K562 (cell line): ENCODE results near the gene CRAT. TPM values are rescaled to one million over a fixed set of nuclear protein-coding genes. Genes with fewer than 3 reads are reported as not detected.

Source experiments
- C11orf30 ChIP-seq: fragments of 450-650 bp; IDR thresholded peaks from 2 replicates; pipeline ENCODE4 v1.6.1; 2016; ENCODE audit warnings: low read depth, mild to moderate bottlenecking
- CBFA2T2 ChIP-seq: fragments of 450-650 bp; conservative IDR thresholded peaks from 2 replicates; pipeline ENCODE4 v1.6.1; 2017; ENCODE audit warnings: mild to moderate bottlenecking
- CTBP1 ChIP-seq: fragments of 450-650 bp; IDR thresholded peaks from 2 replicates; pipeline ENCODE4 v1.6.1; 2016; ENCODE audit warnings: borderline replicate concordance
- GABPB2 ChIP-seq: fragments of 250-450 bp; sonication (Bioruptor Pico); conservative IDR thresholded peaks from 2 replicates; pipeline ENCODE4 v1.5.1; 2021; ENCODE audit warnings: mild to moderate bottlenecking
- IFI16 ChIP-seq: fragments of 250-450 bp; sonication (Bioruptor Pico); IDR thresholded peaks from 2 replicates; pipeline ENCODE4 v2.1.2; 2022; ENCODE audit warnings: mild to moderate bottlenecking, inconsistent platforms
- NFE2 ChIP-seq: IDR thresholded peaks from 2 replicates; pipeline ENCODE4 v1.6.1; 2014; ENCODE audit warnings: antibody characterized with exemption, low read depth
- NR2C2 ChIP-seq, 2 experiments: fragments of 200-800 bp in 1 of 2; sonication (Bioruptor generic) in 1 of 2; sonication (generic) in 1 of 2; formaldehyde crosslinking in 1 of 2; IDR thresholded peaks; 2 replicates each; pipeline versions ENCODE4 v1.6.1 to v1.8.0; 2016 to 2022; ENCODE audit warnings: mild to moderate bottlenecking in 1 of 2, missing compliant biosample characterization in 1 of 2, missing genetic modification characterization in 1 of 2, missing genetic modification reagents in 1 of 2
- NR2F6 ChIP-seq: fragments of 450-650 bp; formaldehyde crosslinking; IDR thresholded peaks from 2 replicates; pipeline ENCODE4 v1.4.0; 2020; ENCODE audit warnings: mild to moderate bottlenecking
- PHB2 ChIP-seq: fragments of 450-650 bp; IDR thresholded peaks from 2 replicates; pipeline ENCODE4 v1.6.1; 2017; ENCODE audit warnings: low read depth
- SAFB ChIP-seq: fragments of 200-400 bp; formaldehyde crosslinking; IDR thresholded peaks from 2 replicates; pipeline ENCODE4 v1.6.1; 2017; ENCODE audit warnings: low read depth, low read length, borderline replicate concordance
- SP2 ChIP-seq: IDR thresholded peaks from 2 replicates; pipeline ENCODE4 v1.6.1; 2011; ENCODE audit warnings: mild to moderate bottlenecking, low read depth, low read length, moderate library complexity; ENCODE audit not compliant: poor library complexity, severe bottlenecking; ENCODE audit errors: extremely low read depth
- ZC3H4 ChIP-seq: sonication (generic); formaldehyde crosslinking; IDR thresholded peaks from 2 replicates; pipeline ENCODE4 v1.9.0; 2021; ENCODE audit warnings: missing genetic modification reagents, borderline replicate concordance
- ZNF280B ChIP-seq: fragments of 250-450 bp; sonication (Bioruptor Pico); IDR thresholded peaks from 2 replicates; pipeline ENCODE4 v1.5.1; 2021; ENCODE audit warnings: mild to moderate bottlenecking
- ZNF354B ChIP-seq: fragments of 250-450 bp; sonication (Bioruptor Pico); IDR thresholded peaks from 2 replicates; pipeline ENCODE4 v1.4.0; 2020
- ZNF431 ChIP-seq: sonication (generic); formaldehyde crosslinking; IDR thresholded peaks from 2 replicates; pipeline ENCODE4 v1.8.0; 2022; ENCODE audit warnings: mild to moderate bottlenecking, missing genetic modification reagents
- polyA plus RNA-seq, 8 experiments: library from polyadenylated mRNA; depleted of rRNA in 4 of 8; stranded (reverse) in 5 of 8; unstranded in 3 of 8; fragments of >200 nt; fragmentation: Nextera tagmentation in 2 of 8; fragmentation: Illumina TruSeq in 1 of 8; extraction: Ambion mirVana in 2 of 8; extraction: Trizol in 1 of 8; gene quantifications; 2 replicates each; pipeline versions ENCODE4 v1.2.1 to v1.2.3, GENCODE V29; 2011 to 2014; ENCODE audit warnings: inconsistent platforms in 1 of 8, missing spikeins in 1 of 8
- total RNA-seq, 7 experiments: library from RNA; depleted of rRNA in 6 of 7; stranded (reverse); fragments of >200 nt in 6 of 7; fragmentation: Illumina TruSeq in 2 of 7; extraction: Trizol in 2 of 7; gene quantifications; 2 replicates each; pipeline versions ENCODE4 v1.2.1 to v1.2.3, GENCODE V29; 2011 to 2021; ENCODE audit warnings: low replicate concordance in 1 of 7
- TF ChIP-seq, protein P1 (sequence below): IDR thresholded peaks from 2 replicates; pipeline ENCODE4 v1.6.1; 2011; ENCODE audit warnings: borderline replicate concordance, low read depth, mild to moderate bottlenecking, moderate library complexity, low read length; ENCODE audit not compliant: insufficient read depth, poor library complexity, severe bottlenecking
- TF ChIP-seq, protein P2 (sequence below): conservative IDR thresholded peaks from 2 replicates; pipeline ENCODE4 v1.6.1; 2011; ENCODE audit warnings: low read depth, mild to moderate bottlenecking, low read length; ENCODE audit not compliant: control insufficient read depth
- TF ChIP-seq, protein P3 (sequence below): sonication (generic); formaldehyde crosslinking; IDR thresholded peaks from 2 replicates; pipeline ENCODE4 v1.5.0; 2020; ENCODE audit warnings: missing genetic modification reagents
- TF ChIP-seq, protein P4 (sequence below): fragments of 450-650 bp; IDR thresholded peaks from 2 replicates; pipeline ENCODE4 v1.6.1; 2016

The CRAT gene
- total and polyA plus RNA-seq, 9 of the 15 experiments (the other 6 are each of a cell fraction or from before 2014, with no cell fraction given) = 0.20 to 13.8 (median 5.4) TPM

- TF ChIP-seq, protein P1, sequence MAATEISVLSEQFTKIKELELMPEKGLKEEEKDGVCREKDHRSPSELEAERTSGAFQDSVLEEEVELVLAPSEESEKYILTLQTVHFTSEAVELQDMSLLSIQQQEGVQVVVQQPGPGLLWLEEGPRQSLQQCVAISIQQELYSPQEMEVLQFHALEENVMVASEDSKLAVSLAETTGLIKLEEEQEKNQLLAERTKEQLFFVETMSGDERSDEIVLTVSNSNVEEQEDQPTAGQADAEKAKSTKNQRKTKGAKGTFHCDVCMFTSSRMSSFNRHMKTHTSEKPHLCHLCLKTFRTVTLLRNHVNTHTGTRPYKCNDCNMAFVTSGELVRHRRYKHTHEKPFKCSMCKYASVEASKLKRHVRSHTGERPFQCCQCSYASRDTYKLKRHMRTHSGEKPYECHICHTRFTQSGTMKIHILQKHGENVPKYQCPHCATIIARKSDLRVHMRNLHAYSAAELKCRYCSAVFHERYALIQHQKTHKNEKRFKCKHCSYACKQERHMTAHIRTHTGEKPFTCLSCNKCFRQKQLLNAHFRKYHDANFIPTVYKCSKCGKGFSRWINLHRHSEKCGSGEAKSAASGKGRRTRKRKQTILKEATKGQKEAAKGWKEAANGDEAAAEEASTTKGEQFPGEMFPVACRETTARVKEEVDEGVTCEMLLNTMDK = no peak
- TF ChIP-seq GABPB2 (CRISPR knock-in tag) (0 out of 2 replicates have a peak, but pooled peaks have one; percentile 41), ZNF354B (CRISPR knock-in tag) (no peak), NR2F6 (CRISPR knock-in tag) (no peak), ZNF431 (CRISPR knock-in tag) (no peak), IFI16 (CRISPR knock-in tag) (no peak), C11orf30 (peak; percentile 99), SAFB (no peak), ZNF280B (CRISPR knock-in tag) (no peak), SP2 (peak; percentile 75), NR2C2 (CRISPR knock-in tag; IDR thresholded peaks at IDR 0.05) (no peak), NR2C2 (tag; IDR thresholded peaks at IDR 0.05) (peak; percentile 69), ZC3H4 (CRISPR knock-in tag) (no peak), NFE2 (peak; percentile 60), CBFA2T2 (no peak), PHB2 (no peak), CTBP1 (no peak; the same call in 1 of the 2 replicates)
- TF ChIP-seq, protein P2, sequence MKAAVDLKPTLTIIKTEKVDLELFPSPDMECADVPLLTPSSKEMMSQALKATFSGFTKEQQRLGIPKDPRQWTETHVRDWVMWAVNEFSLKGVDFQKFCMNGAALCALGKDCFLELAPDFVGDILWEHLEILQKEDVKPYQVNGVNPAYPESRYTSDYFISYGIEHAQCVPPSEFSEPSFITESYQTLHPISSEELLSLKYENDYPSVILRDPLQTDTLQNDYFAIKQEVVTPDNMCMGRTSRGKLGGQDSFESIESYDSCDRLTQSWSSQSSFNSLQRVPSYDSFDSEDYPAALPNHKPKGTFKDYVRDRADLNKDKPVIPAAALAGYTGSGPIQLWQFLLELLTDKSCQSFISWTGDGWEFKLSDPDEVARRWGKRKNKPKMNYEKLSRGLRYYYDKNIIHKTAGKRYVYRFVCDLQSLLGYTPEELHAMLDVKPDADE = no peak; the same call in 1 of the 2 replicates
- TF ChIP-seq, protein P3, sequence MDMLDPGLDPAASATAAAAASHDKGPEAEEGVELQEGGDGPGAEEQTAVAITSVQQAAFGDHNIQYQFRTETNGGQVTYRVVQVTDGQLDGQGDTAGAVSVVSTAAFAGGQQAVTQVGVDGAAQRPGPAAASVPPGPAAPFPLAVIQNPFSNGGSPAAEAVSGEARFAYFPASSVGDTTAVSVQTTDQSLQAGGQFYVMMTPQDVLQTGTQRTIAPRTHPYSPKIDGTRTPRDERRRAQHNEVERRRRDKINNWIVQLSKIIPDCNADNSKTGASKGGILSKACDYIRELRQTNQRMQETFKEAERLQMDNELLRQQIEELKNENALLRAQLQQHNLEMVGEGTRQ (CRISPR knock-in tag) = no peak; the same call in 1 of the 2 replicates
- TF ChIP-seq, protein P4, sequence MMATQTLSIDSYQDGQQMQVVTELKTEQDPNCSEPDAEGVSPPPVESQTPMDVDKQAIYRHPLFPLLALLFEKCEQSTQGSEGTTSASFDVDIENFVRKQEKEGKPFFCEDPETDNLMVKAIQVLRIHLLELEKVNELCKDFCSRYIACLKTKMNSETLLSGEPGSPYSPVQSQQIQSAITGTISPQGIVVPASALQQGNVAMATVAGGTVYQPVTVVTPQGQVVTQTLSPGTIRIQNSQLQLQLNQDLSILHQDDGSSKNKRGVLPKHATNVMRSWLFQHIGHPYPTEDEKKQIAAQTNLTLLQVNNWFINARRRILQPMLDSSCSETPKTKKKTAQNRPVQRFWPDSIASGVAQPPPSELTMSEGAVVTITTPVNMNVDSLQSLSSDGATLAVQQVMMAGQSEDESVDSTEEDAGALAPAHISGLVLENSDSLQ = peak; percentile 51; the same call in 1 of the 2 replicates
Observed at GRCh38 chr9:129080601-129081387, 29.8 kb downstream of the CRAT start, which contains the start of gene DOLPP1 (continued).
